ENCODE measurements around the gene CISH.

CISH gene

DNA sequence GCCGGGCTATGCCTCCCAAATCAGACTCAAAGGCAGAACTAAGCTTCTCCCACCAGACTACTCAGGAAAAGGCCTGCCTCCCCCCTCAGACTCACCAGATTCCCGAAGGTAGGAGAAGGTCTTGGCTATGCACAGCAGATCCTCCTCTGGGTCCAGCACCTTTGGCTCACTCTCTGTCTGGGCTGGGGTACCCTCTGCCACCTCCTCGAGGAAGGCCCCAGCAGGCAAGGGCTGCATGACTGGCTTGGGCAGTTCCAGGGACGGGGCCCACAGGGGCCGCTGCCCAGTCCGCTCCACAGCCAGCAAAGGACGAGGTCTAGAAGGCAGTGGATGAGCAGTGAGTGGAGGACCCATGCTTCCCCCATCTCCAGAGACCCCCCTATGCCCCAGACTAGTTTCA, 3.3 kb downstream of the CISH start:
- no peak overlapping the region for H3K9ac ChIP-seq (ENCODE audit: low read length)
- peaks cover 8% of the 10 kb centered on the region for H3K4me1 ChIP-seq (ENCODE audit: control insufficient read depth, insufficient read depth, low read length)
- H3K36me3 ChIP-seq (ENCODE audit: control insufficient read depth, insufficient read depth, low read length), result peaks cover 11% of the 10 kb centered on the region
- no peaks in the 10 kb centered on the region for H3K27me3 ChIP-seq (ENCODE audit: control insufficient read depth, insufficient read depth, low read length)
- H3K4me3 ChIP-seq (ENCODE audit: low read length), result no peak overlapping the region
- H3K27ac ChIP-seq (ENCODE audit: low read depth, low read length), result no peak overlapping the region

DNA sequence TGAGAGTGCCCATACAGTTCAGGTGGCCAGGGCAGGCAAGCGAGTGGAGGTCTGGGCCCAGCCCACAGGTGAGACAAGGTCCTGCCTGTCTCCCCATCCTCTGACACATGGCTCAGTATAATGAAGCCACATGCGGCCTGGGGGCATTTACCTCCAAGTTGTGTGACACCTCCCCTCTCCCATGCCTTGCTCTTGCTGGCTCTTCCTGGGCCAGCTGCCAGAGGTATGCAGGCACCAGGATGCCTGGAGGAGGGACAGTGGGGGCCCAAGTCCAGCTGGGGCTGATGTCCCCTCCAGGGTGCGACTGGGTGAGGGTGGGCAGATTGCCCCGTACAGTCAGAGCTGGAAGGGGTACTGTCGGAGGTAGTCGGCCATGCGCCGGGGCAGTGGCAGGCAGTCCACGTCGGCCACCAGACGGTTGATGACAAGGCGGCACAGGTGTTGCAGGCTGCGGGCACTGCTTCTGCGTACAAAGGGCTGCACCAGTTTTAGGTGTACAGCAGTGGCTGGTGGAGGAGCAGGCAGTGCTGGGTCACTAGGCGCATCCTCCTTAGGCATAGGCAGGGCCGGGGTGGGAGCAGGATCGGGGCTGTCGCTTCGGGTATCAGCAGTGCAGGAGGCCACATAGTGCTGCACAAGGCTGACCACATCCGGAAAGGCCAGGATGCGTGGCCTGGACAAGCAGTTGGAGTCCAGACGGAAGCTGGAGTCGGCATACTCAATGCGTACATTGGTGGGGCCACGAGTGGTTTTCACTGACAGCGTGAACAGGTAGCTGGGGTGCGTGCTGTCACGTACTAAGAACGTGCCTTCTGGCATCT, 4.1 kb downstream of the CISH start:
- H3K9ac ChIP-seq (ENCODE audit: low read length), result no peak overlapping the region
- H3K27ac ChIP-seq (ENCODE audit: low read depth, low read length), result no peak overlapping the region
- no peak overlapping the region for H3K4me3 ChIP-seq (ENCODE audit: low read length)
- peaks cover 10% of the 10 kb centered on the region for H3K4me1 ChIP-seq (ENCODE audit: control insufficient read depth, insufficient read depth, low read length)
- peaks cover 11% of the 10 kb centered on the region for H3K36me3 ChIP-seq (ENCODE audit: control insufficient read depth, insufficient read depth, low read length)
- no peaks in the 10 kb centered on the region for H3K27me3 ChIP-seq (ENCODE audit: control insufficient read depth, insufficient read depth, low read length)

DNA sequence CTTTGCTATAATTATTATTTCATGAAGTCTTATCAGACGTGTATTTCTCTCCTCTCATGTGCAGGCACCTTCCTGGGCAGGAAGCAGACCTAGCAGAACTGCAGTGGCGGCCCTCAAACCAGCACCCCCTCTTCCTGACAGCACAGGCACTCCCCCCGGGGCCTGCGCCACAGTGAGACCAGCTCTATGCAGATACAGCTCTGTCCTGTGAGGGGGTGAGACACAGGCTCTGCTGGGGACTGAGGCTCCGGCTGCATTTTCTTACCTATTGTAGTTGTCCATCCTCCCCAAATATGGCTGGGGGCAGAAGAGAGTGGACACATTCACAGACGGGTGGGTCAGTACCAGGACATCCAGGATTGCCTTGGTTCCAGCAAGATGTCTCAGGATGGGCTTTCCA, 5.0 kb downstream of the CISH start:
- H3K27ac ChIP-seq (ENCODE audit: low read depth, low read length), result no peak overlapping the region
- H3K27me3 ChIP-seq (ENCODE audit: control insufficient read depth, insufficient read depth, low read length), result no peaks in the 10 kb centered on the region
- no peak overlapping the region for H3K4me3 ChIP-seq (ENCODE audit: low read length)
- H3K4me1 ChIP-seq (ENCODE audit: control insufficient read depth, insufficient read depth, low read length), result peaks cover 19% of the 10 kb centered on the region
- peaks cover 11% of the 10 kb centered on the region for H3K36me3 ChIP-seq (ENCODE audit: control insufficient read depth, insufficient read depth, low read length)
- no peak overlapping the region for H3K9ac ChIP-seq (ENCODE audit: low read length)

DNA sequence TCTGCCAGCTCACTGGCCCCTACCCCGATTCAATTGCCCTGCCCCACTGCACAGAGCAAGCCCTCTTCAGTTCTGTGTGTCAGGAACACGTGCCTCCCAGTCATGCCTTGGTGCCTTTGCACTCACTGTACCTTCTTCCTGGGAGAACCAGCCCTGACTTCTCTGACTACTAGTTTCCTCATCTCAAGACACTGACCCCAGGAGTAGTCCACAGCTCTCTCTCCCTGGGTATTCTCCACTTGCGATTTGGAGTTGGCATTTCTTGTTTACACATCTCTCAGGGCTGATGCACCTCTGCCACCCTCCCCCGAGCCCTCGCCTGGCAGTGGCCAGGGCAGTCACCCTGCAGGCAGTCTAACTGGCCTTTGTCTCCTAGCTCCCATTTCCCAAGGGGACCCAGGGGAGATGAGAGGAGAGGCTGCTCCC, 5.7 kb downstream of the CISH start:
- Histone ChIP-seq H3K27me3 (ENCODE audit: control insufficient read depth, insufficient read depth, low read length) (no peaks in the 10 kb centered on the region), H3K9ac (ENCODE audit: low read length) (no peak overlapping the region), H3K27ac (ENCODE audit: low read depth, low read length) (no peak overlapping the region), H3K4me3 (ENCODE audit: low read length) (no peak overlapping the region), H3K4me1 (ENCODE audit: control insufficient read depth, insufficient read depth, low read length) (peaks cover 21% of the 10 kb centered on the region), H3K36me3 (ENCODE audit: control insufficient read depth, insufficient read depth, low read length) (peaks cover 11% of the 10 kb centered on the region)

DNA sequence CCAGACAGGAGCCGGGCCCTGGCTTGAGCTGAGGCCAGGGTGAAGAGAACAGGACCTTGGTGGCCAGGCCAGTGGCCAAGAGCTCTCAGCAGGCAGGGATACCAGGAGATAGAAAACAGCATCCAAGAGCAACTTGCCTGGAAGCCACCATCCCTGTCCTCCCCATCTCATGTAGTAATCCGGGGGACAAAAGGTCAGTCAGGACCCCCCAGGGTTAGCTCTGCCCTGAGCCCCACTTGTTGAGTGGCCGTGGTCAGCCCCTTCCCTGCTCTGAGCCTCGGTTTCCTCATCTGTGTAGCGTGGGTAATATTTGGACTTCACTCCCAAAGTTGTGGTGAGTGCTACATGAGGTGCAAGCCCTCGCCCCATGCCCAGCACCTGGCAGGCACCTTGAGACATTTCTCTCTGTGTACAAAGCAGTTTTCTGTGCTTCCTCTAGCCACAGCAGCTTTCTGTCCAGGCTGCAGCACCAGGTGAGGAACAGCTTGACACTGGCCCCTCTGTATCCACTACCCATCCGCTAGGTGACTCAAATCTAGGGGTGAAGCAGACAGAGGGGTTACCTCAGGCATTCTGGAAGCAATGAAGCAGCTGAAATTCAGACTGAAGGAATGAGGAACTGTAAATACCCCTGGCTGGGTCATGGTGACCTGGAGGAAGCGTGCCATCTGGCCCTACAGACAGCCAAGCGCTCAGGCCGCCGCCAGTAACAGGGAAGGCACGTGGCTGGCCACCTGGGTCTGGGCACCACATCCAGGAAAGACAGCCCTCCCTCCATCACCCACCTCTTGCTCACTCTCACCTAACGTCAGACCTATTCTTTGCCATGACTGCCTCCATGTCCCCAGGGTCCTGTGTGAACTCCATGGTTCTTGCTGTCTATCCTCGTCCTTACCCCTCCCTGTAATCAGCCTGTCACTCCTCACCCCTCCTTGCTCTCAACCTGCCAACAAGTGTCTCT, 6.7 kb downstream of the CISH start:
- H3K4me3 ChIP-seq (ENCODE audit: low read length), result no peak overlapping the region
- no peak overlapping the region for H3K9ac ChIP-seq (ENCODE audit: low read length)
- no peaks in the 10 kb centered on the region for H3K27me3 ChIP-seq (ENCODE audit: control insufficient read depth, insufficient read depth, low read length)
- H3K36me3 ChIP-seq (ENCODE audit: control insufficient read depth, insufficient read depth, low read length), result peaks cover 11% of the 10 kb centered on the region
- H3K4me1 ChIP-seq (ENCODE audit: control insufficient read depth, insufficient read depth, low read length), result peaks cover 26% of the 10 kb centered on the region
- H3K27ac ChIP-seq (ENCODE audit: low read depth, low read length), result no peak overlapping the region

DNA sequence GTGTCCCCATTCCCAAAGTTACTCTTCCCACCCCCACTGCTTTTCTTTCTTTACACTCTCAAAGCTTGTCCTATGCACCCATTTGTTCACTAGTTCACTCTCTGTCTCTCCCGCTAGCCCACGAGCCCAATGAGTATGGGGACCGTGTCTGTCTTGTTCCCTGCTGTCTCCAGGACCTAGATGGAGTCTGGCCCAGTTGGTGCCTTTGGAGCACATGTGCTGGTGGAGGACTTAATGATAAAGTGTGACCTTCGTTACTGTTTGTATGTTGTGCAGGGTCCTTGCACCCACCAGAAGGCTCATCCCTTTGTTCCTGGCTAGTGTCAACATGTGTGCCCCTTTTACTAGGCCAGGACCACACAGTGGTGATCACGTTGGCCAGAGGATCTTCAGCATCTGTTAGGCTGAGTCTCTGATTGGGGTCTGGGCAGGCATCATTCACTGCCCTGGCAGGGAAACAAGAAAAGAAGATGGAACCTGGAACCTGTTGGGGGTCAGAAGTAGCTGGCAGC, 7.4 kb downstream of the CISH start:
- Histone ChIP-seq H3K4me1 (ENCODE audit: control insufficient read depth, insufficient read depth, low read length) (peaks cover 30% of the 10 kb centered on the region), H3K4me3 (ENCODE audit: low read length) (no peak overlapping the region), H3K27ac (ENCODE audit: low read depth, low read length) (no peak overlapping the region), H3K27me3 (ENCODE audit: control insufficient read depth, insufficient read depth, low read length) (no peaks in the 10 kb centered on the region), H3K36me3 (ENCODE audit: control insufficient read depth, insufficient read depth, low read length) (peaks cover 11% of the 10 kb centered on the region), H3K9ac (ENCODE audit: low read length) (no peak overlapping the region)

DNA sequence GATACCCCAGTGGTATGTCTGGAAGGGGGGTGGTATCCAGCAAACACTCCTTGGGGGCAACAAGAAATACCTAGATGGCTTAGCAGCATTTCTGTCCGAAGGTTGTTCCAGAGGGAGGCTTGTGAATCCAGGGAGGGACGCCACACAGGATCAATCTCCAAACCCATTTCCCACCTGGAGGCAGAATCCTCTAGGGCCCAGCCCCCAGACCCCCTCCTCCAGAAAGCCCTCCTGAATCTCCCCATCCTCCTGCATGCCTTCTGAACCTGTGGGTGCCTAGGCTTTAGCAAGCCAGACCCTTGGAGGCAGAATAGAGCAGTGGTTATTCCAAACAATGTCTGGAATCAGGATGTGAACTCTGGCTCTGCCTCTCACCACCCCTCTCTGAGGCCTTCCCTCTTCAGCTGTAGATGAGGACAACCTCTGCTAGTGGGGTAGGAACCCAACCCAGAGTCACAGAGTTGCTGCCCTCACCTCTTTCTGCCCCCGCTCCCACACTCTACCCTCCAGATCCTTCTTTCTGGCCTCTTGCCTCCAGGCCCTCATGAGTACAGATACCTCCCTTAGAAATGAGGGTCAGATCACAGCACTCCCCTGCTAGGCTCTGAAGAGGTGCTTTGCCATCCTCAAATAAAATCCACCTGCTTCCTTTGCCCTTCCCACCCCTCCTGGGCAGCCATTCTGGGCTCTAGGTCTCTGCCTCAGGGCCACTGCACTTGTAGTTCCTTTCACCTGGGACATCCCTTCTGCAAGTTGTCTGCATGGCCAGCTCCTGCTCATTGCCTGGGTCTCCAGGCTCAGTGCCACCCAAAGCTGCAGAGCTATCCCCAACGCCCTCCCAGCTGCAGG, 8.1 kb downstream of the CISH start:
- H3K4me3 ChIP-seq (ENCODE audit: low read length), result no peak overlapping the region
- H3K27me3 ChIP-seq (ENCODE audit: control insufficient read depth, insufficient read depth, low read length), result no peaks in the 10 kb centered on the region
- peaks cover 11% of the 10 kb centered on the region for H3K36me3 ChIP-seq (ENCODE audit: control insufficient read depth, insufficient read depth, low read length)
- no peak overlapping the region for H3K9ac ChIP-seq (ENCODE audit: low read length)
- H3K27ac ChIP-seq (ENCODE audit: low read depth, low read length), result peak overlapping the region; percentile 98
- H3K4me1 ChIP-seq (ENCODE audit: control insufficient read depth, insufficient read depth, low read length), result peaks cover 30% of the 10 kb centered on the region

DNA sequence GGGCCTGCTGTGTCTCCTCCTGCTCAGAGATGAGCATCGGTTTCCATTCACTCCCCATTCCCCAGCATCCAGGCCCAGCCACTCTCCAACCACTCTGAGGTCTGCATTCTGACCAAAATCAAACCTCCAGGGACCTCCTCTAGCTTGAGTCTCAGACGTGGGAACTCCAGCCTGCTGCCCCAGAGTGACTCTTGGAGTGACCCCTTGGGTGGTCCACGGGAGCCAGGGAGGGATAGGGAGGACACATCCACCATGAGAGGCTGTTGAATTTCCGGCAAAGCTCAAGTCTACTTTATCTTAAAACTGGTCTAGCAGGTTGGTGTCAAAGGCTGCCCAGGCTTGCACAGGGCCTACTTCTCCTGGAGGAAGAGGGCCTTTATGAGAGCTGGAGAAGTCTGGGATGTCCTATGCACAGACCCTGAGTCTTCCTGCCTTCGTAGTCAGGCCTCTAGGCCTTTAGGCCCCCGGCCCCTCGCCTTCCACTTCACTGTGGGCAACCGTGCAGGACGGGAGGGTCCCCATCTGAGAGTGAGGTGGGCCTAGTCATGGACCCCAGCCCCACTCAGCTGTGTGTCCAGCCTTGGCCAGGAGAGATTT, 8.9 kb downstream of the CISH start:
- no peak overlapping the region for H3K4me3 ChIP-seq (ENCODE audit: low read length)

DNA sequence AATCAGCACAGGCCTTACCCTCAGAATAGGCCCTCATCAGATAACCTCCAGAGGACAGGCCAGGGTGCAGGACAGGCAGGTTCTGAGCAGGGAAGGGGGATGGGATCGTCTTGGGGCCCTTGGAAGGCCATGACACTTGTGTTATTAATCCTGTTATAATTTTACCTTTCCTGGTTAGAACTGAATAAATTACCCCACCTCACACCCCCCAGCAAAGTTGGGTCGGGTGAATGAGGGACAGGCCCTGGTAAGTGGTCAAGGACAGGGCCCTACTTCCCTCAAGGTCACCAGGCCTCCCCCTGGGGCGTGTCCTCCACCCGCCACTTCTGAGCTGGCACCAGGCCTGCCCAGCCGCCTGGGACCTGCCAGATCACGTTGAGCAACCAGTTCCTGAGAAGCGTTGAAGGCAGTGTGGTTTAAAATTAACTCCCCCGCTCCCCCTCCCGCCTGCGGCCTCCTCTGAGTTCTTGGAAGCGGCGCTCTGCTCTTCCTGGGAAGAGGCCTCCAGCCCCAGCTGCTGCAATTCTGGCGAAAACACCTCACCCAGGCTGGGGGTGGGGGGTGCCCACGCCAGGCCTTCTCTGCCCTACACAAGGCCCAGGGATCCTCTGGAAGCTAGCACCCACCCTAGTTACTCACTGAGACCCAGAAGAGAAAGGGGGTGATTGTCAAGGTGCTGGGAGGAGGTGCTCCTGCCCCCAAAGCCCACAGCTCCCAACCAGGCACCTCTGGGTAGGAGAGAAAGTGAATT, 10.6 kb downstream of the CISH start:
- Histone ChIP-seq H3K4me3 (ENCODE audit: low read length) (peak overlapping the region; percentile 58), H3K36me3 (ENCODE audit: control insufficient read depth, insufficient read depth, low read length) (peaks cover 3% of the 10 kb centered on the region), H3K4me1 (ENCODE audit: control insufficient read depth, insufficient read depth, low read length) (peaks cover 34% of the 10 kb centered on the region), H3K27ac (ENCODE audit: low read depth, low read length) (peak overlapping the region; percentile 98), H3K27me3 (ENCODE audit: control insufficient read depth, insufficient read depth, low read length) (no peaks in the 10 kb centered on the region), H3K9ac (ENCODE audit: low read length) (peak overlapping the region; percentile 75)

More for the DNA sequence above, 8.9 kb downstream of the CISH start:
- Histone ChIP-seq H3K4me1 (ENCODE audit: control insufficient read depth, insufficient read depth, low read length) (peaks cover 34% of the 10 kb centered on the region), H3K36me3 (ENCODE audit: control insufficient read depth, insufficient read depth, low read length) (peaks cover 11% of the 10 kb centered on the region), H3K9ac (ENCODE audit: low read length) (peak overlapping the region; percentile 65), H3K27me3 (ENCODE audit: control insufficient read depth, insufficient read depth, low read length) (no peaks in the 10 kb centered on the region), H3K27ac (ENCODE audit: low read depth, low read length) (peak overlapping the region; percentile 98)

DNA sequence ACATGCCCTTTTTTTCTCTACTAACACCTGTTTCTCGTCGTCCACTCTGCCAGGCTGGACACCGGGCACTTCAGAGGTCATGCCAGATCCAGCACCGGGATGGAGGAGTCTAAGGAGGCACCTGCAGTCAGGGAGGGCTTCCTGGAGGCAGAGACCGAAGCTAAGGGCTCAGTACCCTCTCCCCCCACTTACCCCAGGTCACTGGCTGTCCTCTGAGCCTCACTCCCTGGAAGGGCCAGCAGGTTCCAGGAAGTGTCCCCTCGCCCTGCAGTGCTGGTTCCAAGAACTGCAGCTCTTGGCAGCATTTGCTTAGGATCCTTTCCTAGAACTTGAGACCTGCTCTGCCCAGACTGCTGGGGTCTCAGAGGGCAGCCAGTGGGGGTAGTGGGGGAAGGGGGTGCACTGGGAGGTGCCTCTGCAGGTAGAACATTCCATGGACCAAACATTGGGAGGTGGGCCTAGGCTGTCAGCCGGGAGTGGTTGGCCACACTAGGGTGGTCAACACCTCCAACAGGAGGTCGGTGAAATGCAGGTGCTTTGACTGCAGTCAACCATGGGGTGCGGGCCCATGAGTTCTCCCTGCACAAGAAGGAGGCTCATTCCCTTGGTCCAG, 11.3 kb downstream of the CISH start:
- peak overlapping the region; percentile 11 for H3K4me3 ChIP-seq (ENCODE audit: low read length)
- no peaks in the 10 kb centered on the region for H3K27me3 ChIP-seq (ENCODE audit: control insufficient read depth, insufficient read depth, low read length)
- H3K9ac ChIP-seq (ENCODE audit: low read length), result peak overlapping the region; percentile 33
- H3K36me3 ChIP-seq (ENCODE audit: control insufficient read depth, insufficient read depth, low read length), result peaks cover 3% of the 10 kb centered on the region
- H3K27ac ChIP-seq (ENCODE audit: low read depth, low read length), result peak overlapping the region; percentile 98
- peaks cover 34% of the 10 kb centered on the region for H3K4me1 ChIP-seq (ENCODE audit: control insufficient read depth, insufficient read depth, low read length)

DNA sequence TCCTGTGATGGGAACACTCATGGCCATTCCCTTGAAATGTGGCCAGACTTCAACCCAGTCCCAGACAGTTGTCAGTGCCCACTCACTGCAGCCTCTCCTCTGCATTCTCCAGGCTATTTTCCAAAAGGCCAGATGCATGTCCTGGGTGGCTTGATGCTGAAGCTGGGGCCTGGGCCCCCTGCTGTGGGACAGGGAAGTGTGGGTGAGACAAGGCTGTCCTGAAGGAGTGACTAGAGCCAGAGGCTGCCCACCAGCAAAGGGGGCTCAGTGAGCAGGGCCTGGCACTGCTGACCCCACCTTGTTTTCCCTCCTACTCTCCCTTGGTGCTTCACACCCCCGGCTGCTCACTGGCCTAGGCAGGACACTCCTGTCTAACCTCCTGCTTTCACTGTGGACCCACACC, 11.9 kb downstream of the CISH start:
- Histone ChIP-seq H3K4me3 (ENCODE audit: low read length) (no peak overlapping the region), H3K4me1 (ENCODE audit: control insufficient read depth, insufficient read depth, low read length) (peaks cover 34% of the 10 kb centered on the region), H3K36me3 (ENCODE audit: control insufficient read depth, insufficient read depth, low read length) (peaks cover 3% of the 10 kb centered on the region), H3K9ac (ENCODE audit: low read length) (no peak overlapping the region), H3K27ac (ENCODE audit: low read depth, low read length) (peak overlapping the region; percentile 98), H3K27me3 (ENCODE audit: control insufficient read depth, insufficient read depth, low read length) (no peaks in the 10 kb centered on the region)

Measured in rectal smooth muscle tissue (tissue), 1 donor.